H7 (cell line): ENCODE measurements around the gene TMA7B. TPM values are rescaled to one million over a fixed set of nuclear protein-coding genes. Genes with fewer than 3 reads are reported as not detected.

ENCODE experiments used
- DNase-seq: peaks from one replicate; pipeline ENCODE4 v3.0.0; 2012
- H3K27me3 ChIP-seq: 2 replicates; pipeline ENCODE4 v1.6.0; 2011; ENCODE audit warnings: mild to moderate bottlenecking, low read length; ENCODE audit not compliant: control insufficient read depth, insufficient read depth
- H3K36me3 ChIP-seq: replicated peaks from 2 replicates; pipeline ENCODE4 v1.5.1; 2011; ENCODE audit warnings: low read length; ENCODE audit not compliant: control insufficient read depth, insufficient read depth
- H3K4me3 ChIP-seq: 2 replicates; pipeline ENCODE4 v1.5.1; 2011; ENCODE audit warnings: low read depth, mild to moderate bottlenecking, control low read depth, low read length, moderate library complexity; ENCODE audit not compliant: insufficient read depth
- total RNA-seq: library from RNA; depleted of rRNA; stranded (reverse); fragments of >200 nt; shearing (Covaris generic); gene quantifications from 2 replicates; pipeline ENCODE4 v1.2.3, GENCODE V29; 2014

TMA7B gene
- total RNA-seq, 1 experiment from 2014 or later: not detected

DNA sequence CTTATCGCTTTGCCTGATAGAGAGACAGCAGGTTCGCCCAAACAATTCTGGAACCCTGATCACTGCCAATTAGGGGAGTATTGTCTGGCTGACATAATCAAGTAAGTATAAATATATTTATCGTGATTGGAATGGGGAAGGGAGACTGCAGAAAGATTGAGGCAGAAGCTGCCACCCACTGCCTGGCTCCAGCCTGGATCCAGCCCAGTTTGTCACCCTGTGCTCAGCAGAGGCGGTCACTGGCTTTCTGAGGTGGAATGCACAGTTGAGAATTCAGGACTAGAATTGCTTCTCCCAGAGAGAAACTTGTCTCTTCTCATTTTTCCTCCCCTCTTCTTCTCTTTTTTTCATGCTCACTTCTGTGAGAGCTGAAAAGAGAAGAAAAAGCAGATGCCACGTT, 33.4 kb upstream of the TMA7B start:
- Histone ChIP-seq H3K36me3 (no peaks in the 10 kb centered on the region), H3K27me3 (no peaks in the 10 kb centered on the region), H3K4me3 (no peak overlapping the region)
- DNase-seq: no peak

DNA sequence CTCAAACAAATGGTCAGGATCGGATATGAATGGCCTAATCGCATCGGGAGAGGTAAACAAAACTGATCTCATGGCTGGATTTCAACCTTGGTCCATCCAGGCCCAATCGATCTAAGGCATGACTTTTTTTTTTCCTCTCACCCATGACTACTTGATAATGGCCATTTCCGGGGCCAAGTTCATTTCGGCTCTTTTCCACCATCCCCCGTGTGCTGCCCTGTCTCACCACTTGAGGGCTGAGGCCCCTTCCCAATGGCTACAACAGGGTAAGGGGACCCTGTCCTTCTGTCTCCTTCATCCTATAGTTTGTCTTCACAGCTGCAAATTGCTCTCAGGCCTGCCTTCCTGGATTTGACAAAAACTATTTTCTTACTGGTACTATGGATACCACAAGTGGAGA, 32.7 kb upstream of the TMA7B start:
- Histone ChIP-seq H3K4me3 (no peak overlapping the region), H3K27me3 (no peaks in the 10 kb centered on the region), H3K36me3 (no peaks in the 10 kb centered on the region)
- DNase-seq: peak; percentile 33

DNA sequence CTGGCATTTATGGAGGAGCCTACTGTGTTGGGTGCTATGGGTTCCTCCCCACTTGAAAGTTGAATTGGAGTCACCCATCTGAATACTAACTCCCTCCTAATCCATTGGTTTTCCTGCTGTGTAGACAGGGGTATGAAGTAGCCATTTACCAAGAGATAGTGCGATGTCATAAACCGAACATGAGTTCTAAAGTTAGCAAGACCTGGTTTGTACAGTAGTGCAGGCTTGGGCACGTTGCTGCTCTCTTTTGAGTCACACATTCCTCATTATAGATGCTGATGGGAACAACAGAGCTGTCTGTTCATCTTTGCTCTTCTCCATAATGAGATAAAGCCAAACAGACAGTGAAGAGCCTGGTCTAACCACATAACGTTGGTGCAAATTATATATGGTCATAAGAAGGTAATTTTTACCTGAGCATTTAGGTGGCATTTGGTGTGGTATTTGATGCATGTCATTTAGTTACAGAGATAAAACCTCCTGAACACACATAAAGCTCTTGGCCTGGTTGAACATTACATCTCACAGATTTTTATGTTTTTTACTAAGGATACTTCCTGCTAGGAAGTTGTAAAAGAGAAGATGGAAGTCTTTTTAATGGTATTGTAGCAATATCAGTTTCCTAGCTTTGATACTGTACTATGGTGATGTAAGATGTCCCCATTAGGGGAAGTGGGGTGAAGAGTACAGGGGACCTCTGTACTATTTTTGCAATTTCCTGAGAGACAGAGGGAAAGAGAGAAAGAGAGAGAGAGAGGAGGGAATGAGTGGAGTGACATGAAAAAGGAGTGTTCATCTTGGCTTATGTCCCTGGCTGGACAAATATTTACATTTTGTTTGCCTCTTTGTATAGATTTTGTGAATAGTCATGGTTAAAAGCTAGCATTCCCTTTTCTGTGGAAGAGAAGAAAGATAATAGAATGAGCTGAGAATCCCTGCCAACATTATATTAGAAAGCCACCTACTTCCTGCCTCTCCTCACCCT, 31.4 kb upstream of the TMA7B start:
- no peaks in the 10 kb centered on the region for H3K36me3 ChIP-seq
- no peak for DNase-seq
- no peak overlapping the region for H3K4me3 ChIP-seq
- no peaks in the 10 kb centered on the region for H3K27me3 ChIP-seq

DNA sequence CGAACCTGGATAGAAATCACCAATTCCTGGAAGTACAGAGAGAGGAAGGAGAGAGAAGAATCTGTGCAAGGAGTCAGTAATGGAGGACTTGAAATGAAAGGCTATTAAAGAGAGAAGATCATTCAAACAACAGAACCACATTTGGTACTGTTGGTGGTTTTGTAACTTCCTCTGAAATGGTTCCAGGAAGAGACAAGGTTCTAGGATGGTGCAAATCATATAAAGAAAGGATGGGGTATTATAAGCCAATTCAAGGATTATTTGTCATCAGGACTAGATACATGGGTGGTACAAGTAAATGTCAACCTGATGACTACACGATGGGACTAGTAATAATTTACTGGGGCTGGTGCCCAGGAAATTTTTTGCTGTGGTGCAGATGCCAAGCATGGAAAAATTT, 28.9 kb upstream of the TMA7B start:
- DNase-seq: no peak
- Histone ChIP-seq H3K36me3 (no peaks in the 10 kb centered on the region), H3K27me3 (no peaks in the 10 kb centered on the region), H3K4me3 (no peak overlapping the region)

DNA sequence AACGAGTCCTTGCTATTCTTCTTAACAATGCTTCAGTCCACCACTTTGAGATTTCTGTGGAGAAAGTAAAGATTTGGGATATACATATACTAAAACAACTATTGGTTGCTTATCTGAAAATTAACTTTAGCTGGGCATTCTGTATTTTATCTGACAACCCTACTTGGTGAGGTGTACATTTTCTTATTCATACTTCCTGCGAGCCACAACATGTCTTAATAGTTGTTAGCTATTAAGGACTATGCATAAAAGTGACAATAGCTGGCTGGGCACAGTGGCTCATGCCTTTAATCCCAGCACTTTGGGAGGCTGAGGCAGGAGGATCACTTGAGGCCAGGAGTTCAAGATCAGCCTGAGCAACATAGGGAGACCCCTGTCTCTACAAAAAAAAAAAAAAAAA, 28.0 kb upstream of the TMA7B start:
- H3K27me3 ChIP-seq: no peaks in the 10 kb centered on the region

DNA sequence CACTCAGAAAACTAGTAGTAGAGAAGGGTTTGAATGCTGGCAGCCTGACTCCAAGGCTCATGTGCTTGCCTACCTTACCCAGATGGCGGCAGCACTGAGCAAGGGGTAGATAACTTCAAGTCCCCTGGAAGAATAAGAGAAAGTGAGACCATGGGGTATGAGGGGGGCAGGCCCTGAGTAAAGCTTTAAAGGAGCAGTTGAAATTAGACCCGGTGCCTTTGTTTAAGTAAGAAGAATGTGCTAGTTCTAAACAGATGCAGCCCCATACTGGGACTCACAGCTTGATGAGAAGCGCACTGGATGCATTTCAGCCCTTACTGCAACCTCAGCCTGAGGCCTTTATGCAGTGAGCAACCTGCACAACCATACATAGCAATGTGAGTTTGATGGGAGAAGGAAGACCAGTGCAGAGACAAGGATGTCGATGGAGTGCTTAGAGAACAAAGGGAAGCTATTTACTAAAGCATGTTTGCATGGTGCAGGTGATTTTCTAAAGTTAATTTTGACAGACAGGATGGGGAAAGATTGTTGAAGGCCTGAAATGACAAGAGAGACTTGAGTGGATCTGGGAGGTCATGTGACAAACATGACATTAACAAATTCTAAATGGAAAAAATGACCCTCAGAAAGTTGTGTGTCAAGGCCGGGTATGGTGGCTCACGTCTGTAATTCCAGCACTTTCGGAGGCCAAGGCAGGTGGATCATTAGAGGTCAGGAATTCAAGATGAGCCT, 27.1 kb upstream of the TMA7B start:
- peak; percentile 86 for DNase-seq
- Histone ChIP-seq H3K4me3 (no peak overlapping the region), H3K36me3 (no peaks in the 10 kb centered on the region), H3K27me3 (no peaks in the 10 kb centered on the region)

More for the DNA sequence above, 28.0 kb upstream of the TMA7B start:
- DNase-seq: no peak
- H3K36me3 ChIP-seq: no peaks in the 10 kb centered on the region
- no peak overlapping the region for H3K4me3 ChIP-seq

DNA sequence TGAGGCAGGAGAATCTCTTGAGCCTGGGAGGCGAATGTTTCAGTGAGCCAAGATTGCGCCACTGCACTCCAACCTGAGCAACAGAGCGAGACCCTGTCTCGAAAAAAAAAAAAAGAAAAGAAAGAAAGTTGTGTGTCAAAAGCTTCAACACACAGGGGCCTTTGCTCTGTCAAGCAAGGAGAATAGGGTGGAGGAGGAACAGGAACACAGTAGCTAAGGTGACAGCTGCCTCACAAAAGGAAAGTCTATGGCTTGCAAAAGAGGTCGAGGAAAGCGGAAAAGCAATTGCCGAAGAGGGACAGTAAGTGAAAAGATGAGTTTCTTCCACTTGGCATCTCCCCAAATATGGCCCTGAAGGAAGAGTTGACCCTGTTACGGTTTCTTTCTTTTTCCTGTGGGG, 26.5 kb upstream of the TMA7B start:
- no peak for DNase-seq
- Histone ChIP-seq H3K36me3 (no peaks in the 10 kb centered on the region), H3K4me3 (no peak overlapping the region), H3K27me3 (no peaks in the 10 kb centered on the region)

DNA sequence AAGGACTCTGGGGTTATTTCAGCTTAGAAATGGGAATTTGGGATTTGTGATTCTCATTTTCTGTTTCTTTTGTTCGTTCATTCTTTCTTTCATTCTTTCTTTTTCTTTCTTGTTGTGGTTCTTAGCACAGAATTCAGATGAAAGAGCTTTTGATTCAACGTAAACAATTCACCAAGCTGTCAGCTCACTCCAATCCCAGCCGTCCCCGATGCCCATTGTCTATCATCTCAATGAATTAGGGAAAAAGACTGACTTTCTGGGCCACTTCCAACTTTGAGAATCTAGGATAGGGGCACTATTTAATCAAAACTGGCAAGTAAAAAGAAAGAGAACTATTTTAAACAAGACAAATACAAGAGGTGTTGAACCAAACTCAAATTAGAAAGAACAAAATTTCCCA, 25.1 kb upstream of the TMA7B start:
- Histone ChIP-seq H3K4me3 (no peak overlapping the region), H3K36me3 (no peaks in the 10 kb centered on the region), H3K27me3 (no peaks in the 10 kb centered on the region)
- DNase-seq: no peak

DNA sequence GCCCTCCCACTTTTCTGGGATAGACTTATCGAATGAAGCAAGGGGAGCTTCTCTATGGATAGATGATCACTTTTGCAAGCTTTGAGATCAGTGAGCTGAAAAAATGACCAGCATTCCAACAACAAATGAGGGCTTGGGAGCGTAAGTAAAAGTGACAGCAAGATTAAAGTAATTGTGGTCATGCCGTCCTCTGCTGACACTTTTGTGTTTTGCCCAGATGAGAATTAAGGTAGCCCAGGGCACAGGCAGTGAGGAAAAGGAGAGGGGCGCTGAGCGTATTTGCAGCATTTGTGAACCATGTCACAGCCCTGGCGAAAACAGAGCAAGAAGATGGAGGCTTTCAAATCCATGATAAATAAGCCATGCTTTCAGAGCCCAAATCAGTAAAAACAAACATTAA, 24.6 kb upstream of the TMA7B start:
- no peaks in the 10 kb centered on the region for H3K36me3 ChIP-seq
- no peaks in the 10 kb centered on the region for H3K27me3 ChIP-seq
- no peak for DNase-seq
- no peak overlapping the region for H3K4me3 ChIP-seq

DNA sequence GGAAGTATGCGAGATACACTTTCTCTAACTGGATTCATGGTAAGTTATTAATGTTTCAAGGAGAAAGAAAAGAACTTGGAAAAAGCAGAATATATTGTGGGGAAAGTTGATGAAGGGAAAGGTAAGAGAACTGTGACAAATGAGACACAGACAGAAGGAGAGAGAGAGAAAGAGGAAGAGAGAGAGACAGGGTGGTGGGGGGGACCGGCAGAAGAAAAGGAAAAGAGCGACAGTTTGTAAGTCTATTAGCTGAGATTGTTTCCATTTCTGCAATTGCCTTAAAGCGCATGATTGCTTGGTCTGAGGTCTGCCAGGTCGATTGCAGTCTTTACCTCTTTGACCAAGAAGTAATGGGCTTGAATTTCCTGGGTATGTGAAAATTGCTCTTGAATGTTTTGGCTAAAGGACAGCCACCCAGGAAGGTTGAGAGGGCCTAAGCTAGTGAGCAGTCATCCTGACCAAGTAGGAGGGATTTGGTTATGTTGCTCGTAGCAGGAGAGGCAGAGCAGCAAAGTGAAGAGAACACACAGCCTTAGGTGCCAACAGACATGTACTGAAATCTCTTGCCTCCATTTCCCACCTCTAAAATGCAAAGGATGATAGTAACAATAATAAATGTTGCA, 23.6 kb upstream of the TMA7B start:
- no peak for DNase-seq
- H3K27me3 ChIP-seq: no peaks in the 10 kb centered on the region
- no peak overlapping the region for H3K4me3 ChIP-seq
- H3K36me3 ChIP-seq: no peaks in the 10 kb centered on the region

DNA sequence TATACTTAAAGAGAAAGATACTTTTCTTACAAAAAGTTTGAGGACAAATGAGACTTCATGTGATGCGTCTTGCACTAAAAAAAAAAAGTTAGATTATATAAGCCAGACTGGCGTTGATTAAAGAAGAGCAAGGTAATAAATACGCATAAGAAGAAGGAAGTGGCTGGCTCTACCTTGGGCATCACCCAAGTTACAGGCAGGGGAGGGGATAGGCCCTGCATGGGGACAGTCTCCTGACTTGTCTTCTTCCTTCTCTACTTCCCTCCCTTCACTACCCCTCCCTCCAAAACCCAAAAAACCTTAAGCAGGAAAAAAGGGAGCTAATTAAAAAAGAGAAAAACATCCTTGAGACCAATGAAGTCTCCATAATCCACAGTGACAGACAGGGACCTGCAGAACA, 22.3 kb upstream of the TMA7B start:
- H3K36me3 ChIP-seq: no peaks in the 10 kb centered on the region

DNA sequence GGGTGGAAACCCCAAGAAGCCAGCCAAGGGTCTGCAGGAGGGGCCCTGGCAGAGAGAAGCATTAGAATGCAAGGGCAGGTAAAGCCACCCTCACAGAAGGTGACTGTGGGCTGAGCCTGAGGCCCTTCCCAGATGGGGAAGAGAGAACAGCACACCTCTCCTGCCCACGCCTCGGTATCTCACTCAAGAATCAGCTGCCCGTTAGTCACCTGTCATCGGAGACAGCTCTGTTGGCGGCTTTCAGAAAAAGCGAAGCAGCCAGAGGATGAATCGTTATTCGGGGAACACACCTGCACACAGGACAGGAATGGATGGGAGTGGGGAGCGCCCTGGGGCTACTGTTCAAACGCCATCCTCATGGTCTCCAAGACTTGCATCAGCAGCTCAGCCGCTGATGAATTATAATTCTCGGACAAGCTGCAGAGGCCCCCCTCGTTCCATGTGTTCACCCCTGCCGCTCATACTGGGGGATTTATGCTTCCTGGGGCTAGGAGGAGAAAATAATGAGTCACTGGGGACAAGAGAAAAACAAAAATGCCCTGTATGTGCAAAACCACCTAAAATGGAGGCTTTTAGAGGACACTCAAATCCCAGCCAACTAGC, 21.6 kb upstream of the TMA7B start:
- Histone ChIP-seq H3K4me3 (no peak overlapping the region), H3K27me3 (no peaks in the 10 kb centered on the region), H3K36me3 (no peaks in the 10 kb centered on the region)
- no peak for DNase-seq

More for the DNA sequence above, 22.3 kb upstream of the TMA7B start:
- no peak for DNase-seq
- Histone ChIP-seq H3K4me3 (no peak overlapping the region), H3K27me3 (no peaks in the 10 kb centered on the region)

DNA sequence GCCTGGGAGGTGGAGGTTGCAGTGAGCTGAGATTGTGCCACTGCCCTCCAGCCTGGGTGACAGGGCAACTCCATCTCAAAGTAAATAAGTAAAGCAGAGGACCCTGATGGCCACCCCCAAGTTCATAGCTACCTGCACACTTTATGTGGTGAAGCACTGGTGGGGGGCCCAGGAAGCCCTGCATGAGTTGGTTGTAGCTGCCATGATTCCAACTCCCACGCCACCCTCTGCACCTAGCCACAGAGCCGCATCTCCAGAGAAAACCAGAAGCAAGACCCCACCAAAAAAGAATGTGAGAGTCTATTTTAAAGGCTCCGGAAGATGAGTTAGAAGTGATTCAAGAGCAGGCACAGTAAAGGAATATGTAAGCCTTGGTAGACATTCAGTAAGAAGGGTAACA, 20.4 kb upstream of the TMA7B start:
- DNase-seq: no peak
- H3K4me3 ChIP-seq: no peak overlapping the region
- no peaks in the 10 kb centered on the region for H3K27me3 ChIP-seq
- no peaks in the 10 kb centered on the region for H3K36me3 ChIP-seq

DNA sequence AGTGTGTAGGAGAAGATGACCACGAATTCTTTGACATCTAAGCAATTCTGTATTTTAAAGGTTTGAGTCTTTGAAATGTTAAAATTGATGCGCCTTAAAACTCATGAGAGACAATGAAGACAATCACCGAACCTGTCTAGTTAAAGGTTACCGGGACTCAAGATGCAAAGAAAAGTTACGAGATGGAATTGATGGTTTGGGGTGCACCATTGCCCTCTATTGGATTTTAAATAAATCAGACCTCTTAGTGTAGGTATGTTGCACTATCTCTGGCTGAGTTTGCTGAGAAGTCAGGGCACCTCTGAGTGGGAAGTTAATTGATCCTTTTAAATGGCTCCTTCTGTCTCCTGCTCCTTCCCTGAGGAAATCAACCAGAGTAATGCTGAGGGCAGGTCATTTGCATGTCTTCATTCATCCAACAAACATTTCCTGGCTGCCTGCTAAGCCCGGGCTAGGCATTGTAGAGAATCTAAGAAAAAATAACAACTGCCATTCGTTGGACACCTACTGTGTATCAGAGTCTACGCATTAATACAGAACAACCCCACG, 19.4 kb upstream of the TMA7B start:
- Histone ChIP-seq H3K36me3 (no peaks in the 10 kb centered on the region), H3K4me3 (no peak overlapping the region), H3K27me3 (no peaks in the 10 kb centered on the region)
- peak; percentile 26 for DNase-seq
